ENCODE data around the gene STAC3. TPM values are rescaled to one million over a fixed set of nuclear protein-coding genes. Genes with fewer than 3 reads are reported as not detected.

Gene STAC3
- total and polyA plus RNA-seq, 9 of the 15 experiments (the other 6 are each of a cell fraction or from before 2014, with no cell fraction given) = 0.45 to 6.4 (median 3.3) TPM

- TF ChIP-seq DEAF1 (CRISPR knock-in tag; IDR thresholded peaks at IDR 0.05) = peak; percentile 57; the same call in 1 of the 2 replicates
- TF ChIP-seq, protein P1, sequence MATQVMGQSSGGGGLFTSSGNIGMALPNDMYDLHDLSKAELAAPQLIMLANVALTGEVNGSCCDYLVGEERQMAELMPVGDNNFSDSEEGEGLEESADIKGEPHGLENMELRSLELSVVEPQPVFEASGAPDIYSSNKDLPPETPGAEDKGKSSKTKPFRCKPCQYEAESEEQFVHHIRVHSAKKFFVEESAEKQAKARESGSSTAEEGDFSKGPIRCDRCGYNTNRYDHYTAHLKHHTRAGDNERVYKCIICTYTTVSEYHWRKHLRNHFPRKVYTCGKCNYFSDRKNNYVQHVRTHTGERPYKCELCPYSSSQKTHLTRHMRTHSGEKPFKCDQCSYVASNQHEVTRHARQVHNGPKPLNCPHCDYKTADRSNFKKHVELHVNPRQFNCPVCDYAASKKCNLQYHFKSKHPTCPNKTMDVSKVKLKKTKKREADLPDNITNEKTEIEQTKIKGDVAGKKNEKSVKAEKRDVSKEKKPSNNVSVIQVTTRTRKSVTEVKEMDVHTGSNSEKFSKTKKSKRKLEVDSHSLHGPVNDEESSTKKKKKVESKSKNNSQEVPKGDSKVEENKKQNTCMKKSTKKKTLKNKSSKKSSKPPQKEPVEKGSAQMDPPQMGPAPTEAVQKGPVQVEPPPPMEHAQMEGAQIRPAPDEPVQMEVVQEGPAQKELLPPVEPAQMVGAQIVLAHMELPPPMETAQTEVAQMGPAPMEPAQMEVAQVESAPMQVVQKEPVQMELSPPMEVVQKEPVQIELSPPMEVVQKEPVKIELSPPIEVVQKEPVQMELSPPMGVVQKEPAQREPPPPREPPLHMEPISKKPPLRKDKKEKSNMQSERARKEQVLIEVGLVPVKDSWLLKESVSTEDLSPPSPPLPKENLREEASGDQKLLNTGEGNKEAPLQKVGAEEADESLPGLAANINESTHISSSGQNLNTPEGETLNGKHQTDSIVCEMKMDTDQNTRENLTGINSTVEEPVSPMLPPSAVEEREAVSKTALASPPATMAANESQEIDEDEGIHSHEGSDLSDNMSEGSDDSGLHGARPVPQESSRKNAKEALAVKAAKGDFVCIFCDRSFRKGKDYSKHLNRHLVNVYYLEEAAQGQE (IDR thresholded peaks at IDR 0.05; ENCODE audit: borderline replicate concordance) = peak; percentile 72
- TF ChIP-seq, protein P1 (CRISPR knock-in tag; IDR thresholded peaks at IDR 0.05; ENCODE audit: low read depth) = no peak
- no peak for TF ChIP-seq HMG20A (CRISPR knock-in tag; conservative IDR thresholded peaks at IDR 0.05)
- TF ChIP-seq ELF1 (tag; IDR thresholded peaks at IDR 0.05) = peak; percentile 35; the same call in 1 of the 2 replicates
- peak in 1 of 2 experiments; percentile 52; a peak in 2 of 4 replicates for TF ChIP-seq MAZ (CRISPR knock-in tag; conservative IDR thresholded peaks at IDR 0.05 in 1 of 2, IDR thresholded peaks at IDR 0.05 in 1 of 2)
- no peak for TF ChIP-seq GATA2 (CRISPR knock-in tag; IDR thresholded peaks at IDR 0.05)
- no peak for TF ChIP-seq TAF15 (IDR thresholded peaks at IDR 0.05; ENCODE audit: low read depth, low read length)
- TF ChIP-seq, protein P2, sequence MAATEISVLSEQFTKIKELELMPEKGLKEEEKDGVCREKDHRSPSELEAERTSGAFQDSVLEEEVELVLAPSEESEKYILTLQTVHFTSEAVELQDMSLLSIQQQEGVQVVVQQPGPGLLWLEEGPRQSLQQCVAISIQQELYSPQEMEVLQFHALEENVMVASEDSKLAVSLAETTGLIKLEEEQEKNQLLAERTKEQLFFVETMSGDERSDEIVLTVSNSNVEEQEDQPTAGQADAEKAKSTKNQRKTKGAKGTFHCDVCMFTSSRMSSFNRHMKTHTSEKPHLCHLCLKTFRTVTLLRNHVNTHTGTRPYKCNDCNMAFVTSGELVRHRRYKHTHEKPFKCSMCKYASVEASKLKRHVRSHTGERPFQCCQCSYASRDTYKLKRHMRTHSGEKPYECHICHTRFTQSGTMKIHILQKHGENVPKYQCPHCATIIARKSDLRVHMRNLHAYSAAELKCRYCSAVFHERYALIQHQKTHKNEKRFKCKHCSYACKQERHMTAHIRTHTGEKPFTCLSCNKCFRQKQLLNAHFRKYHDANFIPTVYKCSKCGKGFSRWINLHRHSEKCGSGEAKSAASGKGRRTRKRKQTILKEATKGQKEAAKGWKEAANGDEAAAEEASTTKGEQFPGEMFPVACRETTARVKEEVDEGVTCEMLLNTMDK (IDR thresholded peaks at IDR 0.05; ENCODE audit: borderline replicate concordance, insufficient read depth, low read depth, low read length, poor library complexity, severe bottlenecking) = peak; percentile 58
- no peak for TF ChIP-seq ZNF384 (IDR thresholded peaks at IDR 0.05; ENCODE audit: low read depth, low read length)
- peak in 1 of 2 experiments; percentile 44; a peak in 1 of 4 replicates for TF ChIP-seq RCOR1 (IDR thresholded peaks at IDR 0.05; ENCODE audit: borderline replicate concordance in 1 of 2, low read depth in 2 of 2, low read length in 2 of 2)
- TF ChIP-seq NONO (IDR thresholded peaks at IDR 0.05; ENCODE audit: low read depth in 2 of 2, low read length in 1 of 2) = no peak
- no peak for TF ChIP-seq HIVEP1 (CRISPR knock-in tag; IDR thresholded peaks at IDR 0.05)
These were observed 36.6 kb downstream of the STAC3 start (continued) for GRCh38 chr12:57214398-57214781.
